ENCODE data around the gene PYCR2. TPM values are rescaled to one million over a fixed set of nuclear protein-coding genes. Genes with fewer than 3 reads are reported as not detected.

The PYCR2 gene
- total RNA-seq, 1 donor from 2014 or later = 38.1 TPM

DNA sequence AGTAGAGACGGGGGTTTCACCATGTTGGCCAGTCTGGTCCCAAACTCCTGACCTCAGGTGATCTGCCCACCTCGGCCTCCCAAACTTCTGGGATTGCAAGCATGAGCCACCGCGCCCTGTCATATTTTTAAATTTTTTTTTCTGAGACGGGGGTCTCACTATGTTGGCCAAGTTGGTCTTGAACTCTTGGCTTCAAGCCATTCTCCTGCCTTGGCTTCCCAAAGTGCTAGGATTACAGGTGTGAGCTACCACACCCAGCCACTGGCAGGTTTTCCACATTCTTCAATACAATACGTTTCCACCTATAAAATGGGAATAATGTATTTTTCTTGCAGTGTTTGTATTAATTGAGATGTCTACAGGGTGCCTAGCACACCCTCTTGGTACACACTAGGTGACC, 31.7 kb downstream of the PYCR2 start:
- no peaks in the 10 kb centered on the region for H3K79me2 ChIP-seq (ENCODE audit: insufficient read depth, low read length)
- H3K27ac Mint-ChIP-seq (ENCODE audit: unreplicated experiment) = no peak overlapping the region
- peaks cover 6% of the 10 kb centered on the region for H3K4me1 ChIP-seq (ENCODE audit: insufficient read depth, low read length)
- no peak overlapping the region for H3K27ac ChIP-seq (ENCODE audit: low read depth, low read length)
- H3K4me2 ChIP-seq (ENCODE audit: low read length) = no peak overlapping the region
- H3K4me3 ChIP-seq (ENCODE audit: insufficient read depth, low read depth, low read length) = no peak overlapping the region
- DNase-seq (ENCODE audit: low read depth) (no peak), FAIRE-seq (no peak)
- H3K27me3 Mint-ChIP-seq (ENCODE audit: low read depth, unreplicated experiment) = peaks cover 9% of the 10 kb centered on the region
- no peaks in the 10 kb centered on the region for H3K9me3 ChIP-seq (ENCODE audit: insufficient read depth, low read depth, low read length)
- TF ChIP-seq, protein P1, sequence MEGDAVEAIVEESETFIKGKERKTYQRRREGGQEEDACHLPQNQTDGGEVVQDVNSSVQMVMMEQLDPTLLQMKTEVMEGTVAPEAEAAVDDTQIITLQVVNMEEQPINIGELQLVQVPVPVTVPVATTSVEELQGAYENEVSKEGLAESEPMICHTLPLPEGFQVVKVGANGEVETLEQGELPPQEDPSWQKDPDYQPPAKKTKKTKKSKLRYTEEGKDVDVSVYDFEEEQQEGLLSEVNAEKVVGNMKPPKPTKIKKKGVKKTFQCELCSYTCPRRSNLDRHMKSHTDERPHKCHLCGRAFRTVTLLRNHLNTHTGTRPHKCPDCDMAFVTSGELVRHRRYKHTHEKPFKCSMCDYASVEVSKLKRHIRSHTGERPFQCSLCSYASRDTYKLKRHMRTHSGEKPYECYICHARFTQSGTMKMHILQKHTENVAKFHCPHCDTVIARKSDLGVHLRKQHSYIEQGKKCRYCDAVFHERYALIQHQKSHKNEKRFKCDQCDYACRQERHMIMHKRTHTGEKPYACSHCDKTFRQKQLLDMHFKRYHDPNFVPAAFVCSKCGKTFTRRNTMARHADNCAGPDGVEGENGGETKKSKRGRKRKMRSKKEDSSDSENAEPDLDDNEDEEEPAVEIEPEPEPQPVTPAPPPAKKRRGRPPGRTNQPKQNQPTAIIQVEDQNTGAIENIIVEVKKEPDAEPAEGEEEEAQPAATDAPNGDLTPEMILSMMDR (IDR thresholded peaks at IDR 0.05; ENCODE audit: insufficient read depth, low read depth, low read length) = no peak
- TF ChIP-seq EZH2 (IDR thresholded peaks at IDR 0.05; ENCODE audit: insufficient read depth, low read length) = no peak
- no peaks in the 10 kb centered on the region for H3K9me3 Mint-ChIP-seq (ENCODE audit: unreplicated experiment)
- no peak overlapping the region for H3K4me3 Mint-ChIP-seq (ENCODE audit: unreplicated experiment)
- H3K9ac ChIP-seq (ENCODE audit: low read length) = no peak overlapping the region
- no peaks in the 10 kb centered on the region for H4K20me1 ChIP-seq (ENCODE audit: insufficient read depth, low read length)
- H3K27me3 ChIP-seq (ENCODE audit: insufficient read depth, low read length) = no peaks in the 10 kb centered on the region
- H2AFZ ChIP-seq (ENCODE audit: low read depth, low read length) = no peak overlapping the region
- H3K4me1 Mint-ChIP-seq (ENCODE audit: low read depth, unreplicated experiment) = peaks cover 16% of the 10 kb centered on the region
- H3K36me3 ChIP-seq (ENCODE audit: insufficient read depth, low read length) = no peaks in the 10 kb centered on the region
- no peaks in the 10 kb centered on the region for H3K36me3 Mint-ChIP-seq (ENCODE audit: low read depth, unreplicated experiment)

DNA sequence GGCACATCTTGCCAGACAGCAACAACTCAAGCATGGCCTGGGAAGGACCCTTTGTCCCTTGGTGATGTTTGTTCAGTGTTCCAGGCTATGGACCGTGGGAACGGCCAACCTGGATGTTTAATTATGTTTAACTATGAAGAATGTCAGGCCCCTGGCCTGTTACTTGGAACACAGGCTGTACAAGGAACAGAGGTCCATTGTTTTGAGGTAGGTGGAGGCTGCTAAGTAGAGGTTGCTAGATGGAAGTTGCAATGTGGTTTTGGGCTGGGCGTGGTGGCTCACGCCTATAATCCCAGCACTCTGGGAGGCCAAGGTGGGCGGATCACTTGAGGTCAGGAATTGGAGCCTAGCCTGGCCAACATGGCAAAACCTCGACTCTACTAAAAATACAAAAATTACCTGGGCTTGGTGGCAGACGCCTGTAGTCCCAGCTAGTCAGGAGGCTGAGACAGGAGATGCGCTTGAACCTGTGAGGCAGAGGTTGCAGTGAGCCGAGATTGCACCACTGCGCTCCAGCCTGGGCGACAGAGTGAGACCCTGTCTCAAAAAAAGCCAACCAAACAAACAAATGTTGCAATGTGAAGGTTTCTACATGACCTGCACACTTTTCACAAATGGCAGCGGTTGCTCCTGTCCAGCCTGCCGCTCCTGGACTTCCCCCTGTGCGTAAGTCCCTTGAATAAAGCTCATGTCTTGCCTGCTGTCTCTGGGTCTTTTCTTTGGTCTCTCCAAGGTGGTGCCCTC, 32.6 kb downstream of the PYCR2 start:
- TF ChIP-seq, protein P1 (IDR thresholded peaks at IDR 0.05; ENCODE audit: insufficient read depth, low read depth, low read length) = no peak
- no peak for TF ChIP-seq EZH2 (IDR thresholded peaks at IDR 0.05; ENCODE audit: insufficient read depth, low read length)
- Histone ChIP-seq H4K20me1 (ENCODE audit: insufficient read depth, low read length) (no peaks in the 10 kb centered on the region), H2AFZ (ENCODE audit: low read depth, low read length) (no peak overlapping the region), H3K36me3 (ENCODE audit: insufficient read depth, low read length) (no peaks in the 10 kb centered on the region), H3K9ac (ENCODE audit: low read length) (no peak overlapping the region), H3K4me1 (ENCODE audit: insufficient read depth, low read length) (no peaks in the 10 kb centered on the region), H3K4me3 (ENCODE audit: insufficient read depth, low read depth, low read length) (no peak overlapping the region), H3K79me2 (ENCODE audit: insufficient read depth, low read length) (no peaks in the 10 kb centered on the region), H3K27ac (ENCODE audit: low read depth, low read length) (no peak overlapping the region), H3K4me2 (ENCODE audit: low read length) (no peak overlapping the region), H3K9me3 (ENCODE audit: insufficient read depth, low read depth, low read length) (no peaks in the 10 kb centered on the region), H3K27me3 (ENCODE audit: insufficient read depth, low read length) (no peaks in the 10 kb centered on the region)
- DNase-seq (ENCODE audit: low read depth) = no peak
- peaks cover 10% of the 10 kb centered on the region for H3K4me1 Mint-ChIP-seq (ENCODE audit: low read depth, unreplicated experiment)
- peaks cover 2% of the 10 kb centered on the region for H3K36me3 Mint-ChIP-seq (ENCODE audit: low read depth, unreplicated experiment)
- FAIRE-seq = no peak
- peaks cover 16% of the 10 kb centered on the region for H3K27me3 Mint-ChIP-seq (ENCODE audit: low read depth, unreplicated experiment)
- no peaks in the 10 kb centered on the region for H3K9me3 Mint-ChIP-seq (ENCODE audit: unreplicated experiment)
- no peak overlapping the region for H3K4me3 Mint-ChIP-seq (ENCODE audit: unreplicated experiment)
- no peak overlapping the region for H3K27ac Mint-ChIP-seq (ENCODE audit: unreplicated experiment)
